GM15510 (cell line): Measurements from ENCODE around the gene TPX2.

ENCODE experiments used
- POLR2A ChIP-seq: IDR thresholded peaks from 3 replicates; pipeline ENCODE4 v1.6.1; 2011; ENCODE audit warnings: borderline replicate concordance; ENCODE audit not compliant: insufficient read length; ENCODE audit errors: extremely low read depth

The TPX2 gene

DNA sequence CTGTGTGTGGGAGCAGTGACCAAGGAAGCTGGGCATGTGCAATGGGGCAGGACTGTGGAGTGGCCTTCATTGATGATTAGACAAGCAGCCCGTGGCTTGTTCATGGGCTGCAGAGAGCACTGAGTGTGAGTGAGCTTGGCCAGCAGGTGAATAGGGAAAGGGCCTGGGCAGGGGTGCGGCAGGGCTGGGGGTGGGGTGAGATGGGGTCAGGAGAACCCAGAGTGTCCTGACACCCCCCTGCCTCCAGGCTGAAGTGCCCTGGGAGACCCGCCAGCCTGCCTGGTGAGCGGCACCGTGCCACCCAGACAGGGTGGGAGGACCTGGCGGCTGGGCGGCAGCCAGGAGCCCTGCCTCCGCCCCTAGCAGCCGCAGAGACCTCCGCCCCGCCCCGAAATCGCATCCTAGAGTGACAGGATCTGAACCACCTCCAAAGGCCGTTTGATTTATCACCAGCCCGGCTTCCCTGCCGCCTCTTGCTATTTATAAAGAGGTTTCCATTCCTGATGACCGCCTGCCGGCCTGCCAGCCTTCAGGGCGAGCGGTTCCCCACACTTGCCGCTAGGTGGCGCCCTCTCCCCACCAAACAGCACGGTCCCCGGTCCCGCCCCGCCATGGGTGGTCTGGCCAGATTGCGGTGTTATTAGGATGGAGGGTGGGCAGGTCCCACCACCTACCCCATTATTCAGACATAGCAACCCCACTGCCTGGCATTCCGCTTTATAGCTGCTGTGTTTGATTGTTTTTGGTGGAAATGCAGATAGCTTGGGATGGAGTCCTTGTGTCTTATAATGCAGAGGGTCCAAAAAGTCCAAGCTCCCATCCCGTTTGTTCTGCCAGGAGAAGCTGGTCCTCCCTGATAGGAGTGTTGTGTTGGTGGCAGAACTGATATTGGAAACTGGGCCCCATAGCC, 83.6 kb downstream of the TPX2 start:
- TF ChIP-seq POLR2A, result no peak

GRCh38 chr20:31823360-31824124, 84.5 kb downstream of the TPX2 start:
- TF ChIP-seq POLR2A, result no peak

- TF ChIP-seq POLR2A, result no peak
These were observed 85.0 kb downstream of the TPX2 start for GRCh38 chr20:31824125-31824485.

DNA sequence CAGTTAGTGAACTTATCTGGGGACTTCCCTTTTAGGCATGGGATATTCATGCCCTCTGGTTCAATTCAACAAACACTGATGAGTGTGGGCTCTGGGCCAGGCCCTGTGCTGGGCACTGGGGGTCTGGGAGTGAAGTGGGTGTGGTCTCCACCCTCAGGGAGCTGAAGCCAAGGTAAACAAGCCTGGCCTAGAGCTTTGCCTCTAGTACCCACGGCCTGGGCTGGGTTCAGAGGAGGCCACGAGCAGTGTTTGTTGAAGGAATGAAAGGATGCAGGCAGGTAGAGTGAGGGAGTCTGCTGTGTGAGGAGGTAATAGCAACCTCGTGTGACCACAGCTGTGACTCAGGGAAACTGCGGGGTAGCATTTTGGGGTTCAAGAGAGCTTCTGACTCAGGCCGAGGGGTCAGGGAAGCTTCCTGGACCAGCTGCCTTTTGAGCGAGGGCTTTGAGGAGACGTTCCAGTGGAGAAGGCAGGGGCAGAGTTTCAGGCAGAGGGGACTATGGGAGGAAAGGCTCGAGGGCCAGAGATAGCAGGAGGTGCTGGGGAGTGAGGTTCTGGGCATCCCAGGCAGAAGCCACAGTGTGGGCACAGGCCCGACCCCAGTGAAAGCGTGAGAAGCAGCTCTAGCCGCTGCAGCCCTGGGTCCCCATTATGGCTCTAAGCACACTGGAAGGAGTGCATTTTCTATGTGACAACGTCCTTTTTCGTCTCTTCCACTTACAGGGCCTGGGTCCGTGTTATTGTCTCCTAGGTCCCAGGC, 85.6 kb downstream of the TPX2 start:
- no peak for TF ChIP-seq POLR2A

DNA sequence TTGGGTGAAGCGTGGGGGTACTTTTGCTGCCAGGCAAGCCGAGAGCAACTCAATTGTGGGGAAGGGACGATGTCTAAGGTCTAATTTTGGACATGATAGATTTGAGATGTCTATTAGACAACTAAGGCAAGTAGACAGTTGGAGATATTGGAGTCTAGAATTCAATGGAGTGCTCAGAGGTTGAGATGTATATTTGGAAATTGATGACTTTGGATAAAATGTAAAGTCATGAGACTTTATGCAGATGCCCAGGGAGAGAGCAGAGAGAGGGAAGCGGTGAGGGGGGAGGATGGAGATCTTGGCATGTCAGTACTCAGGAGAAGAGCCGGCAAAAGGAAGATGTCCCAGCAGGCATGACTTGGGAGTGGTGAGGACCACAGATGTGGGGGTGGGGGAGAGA, 87.0 kb downstream of the TPX2 start:
- no peak for TF ChIP-seq POLR2A

GRCh38 chr20:31827059-31827458, 88.0 kb downstream of the TPX2 start:
- TF ChIP-seq POLR2A, result no peak

- no peak for TF ChIP-seq POLR2A
These were observed 90.6 kb downstream of the TPX2 start for GRCh38 chr20:31829731-31830130.

- no peak for TF ChIP-seq POLR2A
These were observed 91.4 kb downstream of the TPX2 start for GRCh38 chr20:31830406-31830981.

DNA sequence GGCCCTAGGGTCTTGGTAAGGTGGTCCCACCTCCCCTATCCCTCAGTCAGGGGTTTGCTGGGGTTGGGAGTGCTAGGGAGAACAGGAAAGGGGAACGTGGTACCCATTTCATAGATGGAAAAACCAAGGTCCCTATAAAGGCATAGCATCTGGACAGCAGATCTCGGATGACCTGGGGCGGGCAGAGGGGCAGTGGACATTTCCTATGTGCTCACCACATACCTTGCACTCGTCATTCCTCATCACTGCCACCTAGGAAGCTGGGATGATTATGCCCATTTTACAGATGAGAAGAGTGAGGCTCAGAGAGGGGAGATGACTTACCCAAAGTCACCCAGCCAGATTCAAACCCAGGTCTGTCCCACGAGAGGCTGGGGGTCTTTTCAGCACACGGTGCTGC, 92.1 kb downstream of the TPX2 start:
- no peak for TF ChIP-seq POLR2A

- TF ChIP-seq POLR2A, result no peak
These were observed 92.7 kb downstream of the TPX2 start for GRCh38 chr20:31831771-31832306.

- no peak for TF ChIP-seq POLR2A
These were observed 94.2 kb downstream of the TPX2 start for GRCh38 chr20:31833130-31833930.

DNA sequence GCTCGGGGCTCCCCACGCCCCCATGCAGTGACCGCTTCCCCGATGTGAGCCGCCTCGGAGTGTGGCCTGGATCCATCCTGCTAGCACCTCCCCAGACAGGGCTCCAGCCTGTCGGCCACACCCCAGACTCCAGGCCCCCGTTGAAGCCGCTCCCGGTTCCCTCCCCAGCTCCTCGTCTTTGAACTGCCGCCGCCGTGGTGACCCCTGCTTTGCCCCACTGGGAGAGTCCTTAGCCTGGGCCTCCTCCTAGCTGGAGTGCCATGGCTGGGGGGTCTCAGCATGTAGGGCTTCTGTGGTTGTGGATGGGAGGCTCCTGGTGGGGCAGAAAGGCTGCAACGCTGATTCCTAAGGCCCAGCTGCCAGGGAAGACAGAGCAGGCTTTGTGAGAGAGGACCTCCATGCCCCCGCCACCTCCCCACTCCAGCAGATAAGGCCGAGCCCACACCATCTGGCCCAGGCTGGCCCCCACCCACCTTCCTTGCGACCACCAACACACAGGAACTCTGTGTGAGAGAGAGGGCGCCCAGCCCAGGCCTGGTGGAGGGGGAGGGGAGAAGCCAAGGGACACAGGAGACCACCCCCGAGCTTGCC, 94.9 kb downstream of the TPX2 start:
- no peak for TF ChIP-seq POLR2A

- TF ChIP-seq POLR2A, result no peak
These were observed 96.5 kb downstream of the TPX2 start for GRCh38 chr20:31835554-31835953.
